Stimulated activated CD8-positive, alpha-beta memory T cell treated with anti-CD3 and anti-CD28 coated beads, Interleukin-7, amount 100 ng/mL, for 24 hours (primary cell): ENCODE results near the gene KNDC1.

Source experiments
- DNase-seq: peaks from one replicate; pipeline ENCODE4 v3.0.0-alpha.2; 2020; ENCODE audit warnings: low read depth

KNDC1 gene

GRCh38 chr10:133191651-133192050, 31.6 kb downstream of the KNDC1 start:
- no peak for DNase-seq

- no peak for DNase-seq
These were observed 34.1 kb downstream of the KNDC1 start for GRCh38 chr10:133194151-133194550.

- no peak for DNase-seq
These were observed 35.1 kb downstream of the KNDC1 start for GRCh38 chr10:133195096-133195495.

- no peak for DNase-seq
These were observed 35.6 kb downstream of the KNDC1 start for GRCh38 chr10:133195611-133196010.

- no peak for DNase-seq
These were observed 36.3 kb downstream of the KNDC1 start for GRCh38 chr10:133196221-133196915.

- no peak for DNase-seq
These were observed 37.1 kb downstream of the KNDC1 start for GRCh38 chr10:133196936-133197758.

- DNase-seq, result no peak
These were observed 37.8 kb downstream of the KNDC1 start for GRCh38 chr10:133197786-133198185.

- DNase-seq, result no peak
These were observed 38.2 kb downstream of the KNDC1 start for GRCh38 chr10:133198206-133198605.

GRCh38 chr10:133198621-133199487, 38.8 kb downstream of the KNDC1 start:
- DNase-seq, result no peak

GRCh38 chr10:133199488-133199885, 39.5 kb downstream of the KNDC1 start:
- DNase-seq, result no peak

- no peak for DNase-seq
These were observed 40.1 kb downstream of the KNDC1 start for GRCh38 chr10:133199992-133200611.

GRCh38 chr10:133200621-133201031, 40.6 kb downstream of the KNDC1 start:
- no peak for DNase-seq

GRCh38 chr10:133201151-133201947, 41.3 kb downstream of the KNDC1 start:
- no peak for DNase-seq

- DNase-seq, result no peak
These were observed 42.1 kb downstream of the KNDC1 start for GRCh38 chr10:133201948-133202725.

GRCh38 chr10:133202778-133203651, 43.0 kb downstream of the KNDC1 start:
- DNase-seq, result no peak

- DNase-seq, result no peak
These were observed 43.7 kb downstream of the KNDC1 start for GRCh38 chr10:133203652-133204195.

GRCh38 chr10:133204226-133205015, 44.4 kb downstream of the KNDC1 start:
- no peak for DNase-seq

GRCh38 chr10:133205146-133205545, 45.1 kb downstream of the KNDC1 start:
- DNase-seq, result no peak
